SK-N-MC (cell line): ENCODE results near the gene SATB2.
A peak's percentile ranks its signal among the peaks of the same experiment; 100 is the strongest.

ENCODE experiments used
- DNase-seq: peaks from one replicate; pipeline ENCODE4 v3.0.0-alpha.2; 2011; ENCODE audit warnings: low read depth, low spot score
- H3K27ac ChIP-seq: fragments of 200-600 bp; sonication (generic); 2 replicates; pipeline ENCODE4 v1.5.1; 2016; ENCODE audit warnings: mixed run types
- H3K36me3 ChIP-seq: fragments of 200-600 bp; sonication (generic); 2 replicates; pipeline ENCODE4 v1.6.1; 2017; ENCODE audit warnings: antibody characterized with exemption, low read length, mixed read lengths; ENCODE audit not compliant: insufficient read depth
- H3K4me3 ChIP-seq: fragments of 200-600 bp; sonication (generic); 2 replicates; pipeline ENCODE4 v1.5.1; 2016
- H3K9ac ChIP-seq: fragments of 200-600 bp; sonication (generic); 2 replicates; pipeline ENCODE4 v1.8.0; 2017; ENCODE audit warnings: mixed run types, mixed read lengths; ENCODE audit not compliant: insufficient read length
- H3K9me3 ChIP-seq: fragments of 200-600 bp; sonication (generic); 2 replicates; pipeline ENCODE4 v1.6.1; 2017; ENCODE audit warnings: low read depth, mild to moderate bottlenecking, antibody characterized with exemption, low read length, moderate library complexity, mixed read lengths
- EZH2 ChIP-seq: fragments of 200-600 bp; sonication (generic); IDR thresholded peaks from one replicate; pipeline ENCODE4 v1.6.1; 2017; ENCODE audit warnings: antibody characterized with exemption
- FOXP2 ChIP-seq: optimal IDR thresholded peaks from 2 replicates; pipeline ENCODE3; 2011; ENCODE audit warnings: mild to moderate bottlenecking, moderate library complexity; ENCODE audit not compliant: insufficient read depth; ENCODE audit errors: extremely low read length, control extremely low read depth
- POLR2AphosphoS5 ChIP-seq: IDR thresholded peaks from 2 replicates; pipeline ENCODE4 v1.6.1; 2012; ENCODE audit warnings: mild to moderate bottlenecking, low read depth, low read length, borderline replicate concordance

SATB2 gene

GRCh38 chr2:199457147-199458008 is at the start of gene SATB2:
SATB2 (minus strand) TSS chr2:199457939; CDS start chr2:199456037, 1,902 bp downstream.
- Histone ChIP-seq H3K4me3 (peak within 1 kb of the TSS; percentile 93), H3K27ac (no peak within 1 kb of the TSS), H3K36me3 (no peaks in the 10 kb centered on the region), H3K9ac (peak within 1 kb of the TSS; percentile 71), H3K9me3 (no peaks in the 10 kb centered on the region)
- DNase-seq: no peak
- TF ChIP-seq POLR2AphosphoS5 (no peak), EZH2 (peak; percentile 45)

- TF ChIP-seq EZH2 (no peak), FOXP2 (no peak), POLR2AphosphoS5 (no peak)
- DNase-seq: no peak
- H3K9ac ChIP-seq: no peak overlapping the region
- H3K9me3 ChIP-seq: no peaks in the 10 kb centered on the region
- no peak overlapping the region for H3K27ac ChIP-seq
- H3K36me3 ChIP-seq: no peaks in the 10 kb centered on the region
- H3K4me3 ChIP-seq: no peak overlapping the region
These were observed 48.1 kb upstream of the SATB2 start for GRCh38 chr2:199505755-199506403.

- DNase-seq: no peak
- Histone ChIP-seq H3K9ac (no peak overlapping the region), H3K9me3 (no peaks in the 10 kb centered on the region), H3K4me3 (no peak overlapping the region), H3K36me3 (no peaks in the 10 kb centered on the region), H3K27ac (no peak overlapping the region)
- TF ChIP-seq POLR2AphosphoS5: no peak
- TF ChIP-seq FOXP2: no peak
- no peak for TF ChIP-seq EZH2
These were observed 45.4 kb upstream of the SATB2 start for GRCh38 chr2:199503148-199503547.

GRCh38 chr2:199499005-199499404 is 41.3 kb upstream of the SATB2 start:
- Histone ChIP-seq H3K36me3 (no peaks in the 10 kb centered on the region), H3K4me3 (no peak overlapping the region), H3K9me3 (no peaks in the 10 kb centered on the region), H3K9ac (no peak overlapping the region), H3K27ac (no peak overlapping the region)
- TF ChIP-seq POLR2AphosphoS5 (no peak), FOXP2 (no peak), EZH2 (no peak)
- no peak for DNase-seq

GRCh38 chr2:199495147-199495546 is 37.4 kb upstream of the SATB2 start:
- no peak overlapping the region for H3K27ac ChIP-seq
- H3K9me3 ChIP-seq: no peaks in the 10 kb centered on the region
- no peak for DNase-seq
- H3K4me3 ChIP-seq: no peak overlapping the region
- TF ChIP-seq EZH2 (no peak), FOXP2 (no peak), POLR2AphosphoS5 (no peak)
- H3K9ac ChIP-seq: no peak overlapping the region
- H3K36me3 ChIP-seq: no peaks in the 10 kb centered on the region

- Histone ChIP-seq H3K4me3 (no peak overlapping the region), H3K9ac (no peak overlapping the region), H3K9me3 (no peaks in the 10 kb centered on the region), H3K27ac (no peak overlapping the region), H3K36me3 (no peaks in the 10 kb centered on the region)
- TF ChIP-seq EZH2 (no peak), POLR2AphosphoS5 (no peak), FOXP2 (no peak)
- DNase-seq: no peak
These were observed 32.3 kb upstream of the SATB2 start for GRCh38 chr2:199490049-199490448.

GRCh38 chr2:199488772-199489400 is 31.1 kb upstream of the SATB2 start:
- no peaks in the 10 kb centered on the region for H3K9me3 ChIP-seq
- no peak overlapping the region for H3K27ac ChIP-seq
- H3K36me3 ChIP-seq: no peaks in the 10 kb centered on the region
- no peak overlapping the region for H3K9ac ChIP-seq
- no peak overlapping the region for H3K4me3 ChIP-seq
- no peak for DNase-seq
- TF ChIP-seq FOXP2: no peak
- no peak for TF ChIP-seq POLR2AphosphoS5

GRCh38 chr2:199485732-199486335 is 28.1 kb upstream of the SATB2 start:
- no peak for DNase-seq
- Histone ChIP-seq H3K9ac (no peak overlapping the region), H3K4me3 (no peak overlapping the region), H3K27ac (no peak overlapping the region), H3K36me3 (no peaks in the 10 kb centered on the region), H3K9me3 (no peaks in the 10 kb centered on the region)
- TF ChIP-seq FOXP2: no peak
- no peak for TF ChIP-seq EZH2
- TF ChIP-seq POLR2AphosphoS5: no peak
